Keratinocyte (primary cell): ENCODE results near the gene PLA2R1.

Experiments used
- CTCF ChIP-seq, 3 experiments: IDR thresholded peaks in 1 of 3; conservative IDR thresholded peaks in 1 of 3; optimal IDR thresholded peaks in 1 of 3; 2 replicates in 2 of 3; 3 replicates in 1 of 3; pipeline versions ENCODE3 to v1.5.1; 2011; ENCODE audit warnings: low read length in 3 of 3, mild to moderate bottlenecking in 3 of 3, moderate library complexity in 2 of 3, control low read depth in 1 of 3, inconsistent platforms in 1 of 3; ENCODE audit not compliant: insufficient read depth in 2 of 3; ENCODE audit errors: extremely low read depth in 1 of 3
- EZH2 ChIP-seq: IDR thresholded peaks from one replicate; pipeline ENCODE4 v1.6.1; 2012; ENCODE audit warnings: inconsistent platforms, mild to moderate bottlenecking, low read length, moderate library complexity

GRCh38 chr2:159960414-159960813 is 102.0 kb downstream of the PLA2R1 start:
- TF ChIP-seq CTCF (optimal IDR thresholded peaks at IDR 0.05 in 1 of 3, IDR thresholded peaks at IDR 0.05 in 1 of 3, conservative IDR thresholded peaks at IDR 0.05 in 1 of 3; ENCODE audit: extremely low read depth in 1 of 3, insufficient read depth in 2 of 3, low read length in 3 of 3) (no peak), EZH2 (no peak)
